HepG2 (cell line): ENCODE data around the gene AHCYL2. TPM values are rescaled to one million over a fixed set of nuclear protein-coding genes. Genes with fewer than 3 reads are reported as not detected.
A peak's percentile ranks its signal among the peaks of the same experiment; 100 is the strongest.

Source experiments
- ATAC-seq: fragments of 200-7000 bp; cut with Tn5 transposase; 3 replicates; pipeline ENCODE4 v1.9.1; 2020; ENCODE audit warnings: mild to moderate bottlenecking, moderate library complexity
- BruUV-seq: library from RNA; stranded (reverse); fragments of 400-500 nt; replicated peaks from 2 replicates; lab custom pipeline; 2021; lab: Mats Ljungman, UMichigan
- CTCF ChIA-PET: fragments of 300-600 bp; formaldehyde crosslinking; extraction: SDS; loops from one replicate; lab custom pipeline; 2021; ENCODE audit warnings: low total read pairs, inconsistent platforms, low intra/inter-chr PET ratio; lab: Yijun Ruan, JAX
- POLR2A ChIA-PET: fragments of 350-600 bp; sonication (Branson Sonifier 250); formaldehyde crosslinking; loops from one replicate; lab custom pipeline; 2020; ENCODE audit warnings: antibody characterized with exemption, inconsistent platforms; lab: Yijun Ruan, JAX
- DNase-seq: peaks from one replicate; pipeline ENCODE4 v3.0.0-alpha.2; 2015; ENCODE audit warnings: low spot score
- FAIRE-seq: peaks from 3 replicates; lab custom pipeline; 2011; peaks lifted over from hg19 to GRCh38; lab: Jason Lieb, UNC
- H2AFZ ChIP-seq: one replicate; pipeline ENCODE4 v1.6.1; 2011; ENCODE audit warnings: low read length, inconsistent platforms
- H3K27ac ChIP-seq: fragments of 300-600 bp; 3 replicates; pipeline ENCODE4 v1.8.0; 2011; ENCODE audit warnings: mixed run types, mild to moderate bottlenecking, mixed read lengths, low read length, inconsistent platforms; ENCODE audit not compliant: insufficient read depth; ENCODE audit errors: extremely low read length
- H3K27me3 ChIP-seq, 2 experiments: fragments of 200-600 bp in 1 of 2; 2 replicates in 1 of 2; 3 replicates in 1 of 2; pipeline versions ENCODE4 v1.6.0 to v1.8.0; 2011; ENCODE audit warnings: low read length in 2 of 2, mild to moderate bottlenecking in 2 of 2, moderate library complexity in 2 of 2, inconsistent platforms in 1 of 2; ENCODE audit not compliant: insufficient read depth in 2 of 2, control insufficient read depth in 1 of 2
- H3K36me3 ChIP-seq, 2 experiments: fragments of 200-600 bp in 1 of 2; replicated peaks in 1 of 2; 2 replicates in 1 of 2; 3 replicates in 1 of 2; pipeline versions ENCODE4 v1.5.1 to v1.8.0; 2011; ENCODE audit warnings: low read length in 2 of 2, inconsistent platforms in 1 of 2; ENCODE audit not compliant: insufficient read depth in 2 of 2, control insufficient read depth in 1 of 2
- H3K4me1 ChIP-seq: 2 replicates; pipeline ENCODE4 v1.5.1; 2012; ENCODE audit warnings: low read length, inconsistent platforms; ENCODE audit not compliant: insufficient read depth
- H3K4me2 ChIP-seq: 2 replicates; pipeline ENCODE4 v1.6.0; 2011; ENCODE audit warnings: low read depth, low read length, inconsistent platforms
- H3K4me3 ChIP-seq, 3 experiments: fragments of 200-600 bp in 1 of 3; sonication (generic), shearing (Covaris generic) in 1 of 3; replicated peaks in 1 of 3; 2 replicates each; pipeline ENCODE4 v1.5.1; 2011 to 2016; ENCODE audit warnings: low read length in 3 of 3, inconsistent platforms in 2 of 3, low read depth in 2 of 3, mild to moderate bottlenecking in 2 of 3, control low read depth in 1 of 3, mixed read lengths in 1 of 3; ENCODE audit not compliant: insufficient read depth in 1 of 3
- H3K79me2 ChIP-seq: one replicate; pipeline ENCODE4 v1.6.1; 2011; ENCODE audit warnings: low read length, inconsistent platforms; ENCODE audit not compliant: insufficient read depth
- H3K9ac ChIP-seq: 2 replicates; pipeline ENCODE4 v1.6.0; 2011; ENCODE audit warnings: mild to moderate bottlenecking, low read depth, low read length, inconsistent platforms; ENCODE audit not compliant: insufficient read depth
- H3K9me3 ChIP-seq: 2 replicates; pipeline ENCODE4 v1.5.1; 2012; ENCODE audit warnings: mild to moderate bottlenecking, low read length
- H4K20me1 ChIP-seq: 2 replicates; pipeline ENCODE4 v1.6.0; 2011; ENCODE audit warnings: inconsistent platforms, mild to moderate bottlenecking, low read length, moderate library complexity; ENCODE audit not compliant: insufficient read depth
- FOXO4 ChIP-seq: sonication (generic); formaldehyde crosslinking; conservative IDR thresholded peaks from 2 replicates; pipeline ENCODE4 v1.8.1; 2023; ENCODE audit warnings: missing genetic modification reagents
- HNRNPK ChIP-seq: fragments of 200-400 bp; formaldehyde crosslinking; IDR thresholded peaks from 2 replicates; pipeline ENCODE4 v1.6.1; 2018; ENCODE audit warnings: low read length, low read depth, moderate library complexity, mild to moderate bottlenecking; ENCODE audit not compliant: poor library complexity, severe bottlenecking
- JUN ChIP-seq: sonication (generic); formaldehyde crosslinking; IDR thresholded peaks from 2 replicates; pipeline ENCODE4 v1.4.0; 2020; ENCODE audit warnings: mild to moderate bottlenecking, missing genetic modification reagents
- POGZ ChIP-seq: sonication (generic); formaldehyde crosslinking; IDR thresholded peaks from 2 replicates; pipeline ENCODE4 v1.4.0; 2020; ENCODE audit warnings: mild to moderate bottlenecking, missing genetic modification reagents
- ZNF205 ChIP-seq: IDR thresholded peaks from 2 replicates; pipeline ENCODE4 v1.6.1; 2018; ENCODE audit warnings: missing biosample characterization, missing genetic modification reagents
- ZNF230 ChIP-seq: sonication (generic); formaldehyde crosslinking; IDR thresholded peaks from 2 replicates; pipeline ENCODE4 v1.4.0; 2020; ENCODE audit warnings: mild to moderate bottlenecking, missing genetic modification reagents
- ZNF567 ChIP-seq: sonication (generic); formaldehyde crosslinking; IDR thresholded peaks from 2 replicates; pipeline ENCODE4 v1.8.1; 2023; ENCODE audit warnings: mild to moderate bottlenecking, missing genetic modification reagents, borderline replicate concordance
- WGBS: methylation state at CpG from one replicate; pipeline ENCODE4 v1.1.6; 2017; ENCODE audit warnings: low lambda C conversion rate; 5-methylcytosine and 5-hydroxymethylcytosine counted together
- in situ Hi-C: cut with HindIII; loops from 2 replicates; pipeline ENCODE4 v1.10.0; 2017; ENCODE audit warnings: low pct_unique_long_range_greater_than_20kb; ENCODE audit not compliant: extremely low pct_ligation_motif_present
- intact Hi-C: fragments of 100-400 bp; cut with micrococcal nuclease; formaldehyde crosslinking; loops from one replicate; pipeline ENCODE4 v1.10.0; 2022; ENCODE audit not compliant: unreplicated experiment
- polyA plus RNA-seq, 8 experiments: library from polyadenylated mRNA; depleted of rRNA in 3 of 8; stranded (reverse) in 7 of 8; unstranded in 1 of 8; fragments of >200 nt; fragmentation: Illumina TruSeq in 4 of 8; extraction: Trizol in 4 of 8; gene quantifications; 2 replicates each; pipeline versions ENCODE4 v1.2.1 to v1.2.3, GENCODE V29; 2011 to 2016; ENCODE audit warnings: low read depth in 4 of 8, missing spikeins in 1 of 8, mixed read lengths in 1 of 8; ENCODE audit not compliant: insufficient read depth in 1 of 8
- total RNA-seq, 5 experiments: library from RNA; depleted of rRNA; stranded (reverse); fragments of >200 nt; fragmentation: Illumina TruSeq; extraction: Trizol; gene quantifications; 2 replicates each; pipeline ENCODE4 v1.2.3, GENCODE V29; 2016; ENCODE audit warnings: low read depth in 1 of 5
- TF ChIP-seq, protein P1 (sequence below): sonication (generic); formaldehyde crosslinking; IDR thresholded peaks from 2 replicates; pipeline ENCODE4 v1.5.1; 2020; ENCODE audit warnings: missing genetic modification reagents, mild to moderate bottlenecking, borderline replicate concordance
- TF ChIP-seq, protein P2 (sequence below): sonication (generic); formaldehyde crosslinking; IDR thresholded peaks from 2 replicates; pipeline ENCODE4 v1.4.0; 2020; ENCODE audit warnings: missing genetic modification reagents

The AHCYL2 gene
- total and polyA plus RNA-seq, 2 of the 13 experiments (the other 11 are each of a cell fraction or from before 2014, with no cell fraction given), result 9.5 to 14.7 TPM

DNA sequence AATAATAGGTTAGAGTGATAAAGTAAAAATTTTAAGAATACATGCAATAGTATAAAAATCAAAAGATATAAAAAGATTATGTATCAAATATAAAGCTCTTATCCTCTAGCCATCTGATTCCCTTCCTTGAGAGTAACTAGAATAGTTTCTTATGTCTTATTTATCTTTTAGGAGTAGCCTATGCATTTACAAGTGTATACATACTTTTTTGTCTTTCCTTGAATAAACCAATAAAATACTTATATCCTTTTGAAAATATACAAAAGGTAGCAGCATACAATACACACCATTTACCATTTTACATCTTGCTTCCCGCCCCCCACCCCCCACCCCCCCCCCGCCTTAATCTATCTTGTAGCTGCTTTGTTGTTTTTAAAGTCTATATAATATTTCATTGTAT, 31.4 kb downstream of the AHCYL2 start:
- Histone ChIP-seq H3K9me3 (no peaks in the 10 kb centered on the region), H3K9ac (no peak overlapping the region), H3K4me2 (no peak overlapping the region), H4K20me1 (no peaks in the 10 kb centered on the region), H3K4me3 (no peak overlapping the region), H3K79me2 (no peaks in the 10 kb centered on the region), H3K4me1 (no peaks in the 10 kb centered on the region), H3K27me3 (no peaks in the 10 kb centered on the region), H3K36me3 (no peaks in the 10 kb centered on the region), H3K27ac (no peak overlapping the region), H2AFZ (no peak overlapping the region)
- ChIA-PET POLR2A (no interaction called here), CTCF (no interaction called here)
- in situ Hi-C loops, result no loop called here
- no TSS peak for BruUV-seq
- ATAC-seq (no peak), DNase-seq (no peak), FAIRE-seq (no peak)
- intact Hi-C loops, result no loop called here
- 97% methylated on average over 2 of the region's 2 CpGs for WGBS
- TF ChIP-seq FOXO4 (CRISPR knock-in tag), result no peak
- TF ChIP-seq ZNF230 (CRISPR knock-in tag), result no peak
- TF ChIP-seq, protein P1, sequence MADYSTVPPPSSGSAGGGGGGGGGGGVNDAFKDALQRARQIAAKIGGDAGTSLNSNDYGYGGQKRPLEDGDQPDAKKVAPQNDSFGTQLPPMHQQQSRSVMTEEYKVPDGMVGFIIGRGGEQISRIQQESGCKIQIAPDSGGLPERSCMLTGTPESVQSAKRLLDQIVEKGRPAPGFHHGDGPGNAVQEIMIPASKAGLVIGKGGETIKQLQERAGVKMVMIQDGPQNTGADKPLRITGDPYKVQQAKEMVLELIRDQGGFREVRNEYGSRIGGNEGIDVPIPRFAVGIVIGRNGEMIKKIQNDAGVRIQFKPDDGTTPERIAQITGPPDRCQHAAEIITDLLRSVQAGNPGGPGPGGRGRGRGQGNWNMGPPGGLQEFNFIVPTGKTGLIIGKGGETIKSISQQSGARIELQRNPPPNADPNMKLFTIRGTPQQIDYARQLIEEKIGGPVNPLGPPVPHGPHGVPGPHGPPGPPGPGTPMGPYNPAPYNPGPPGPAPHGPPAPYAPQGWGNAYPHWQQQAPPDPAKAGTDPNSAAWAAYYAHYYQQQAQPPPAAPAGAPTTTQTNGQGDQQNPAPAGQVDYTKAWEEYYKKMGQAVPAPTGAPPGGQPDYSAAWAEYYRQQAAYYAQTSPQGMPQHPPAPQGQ (CRISPR knock-in tag), result no peak
- no peak for TF ChIP-seq ZNF567 (CRISPR knock-in tag)
- no peak for TF ChIP-seq JUN (CRISPR knock-in tag)
- peak; percentile 72 for TF ChIP-seq HNRNPK
- TF ChIP-seq ZNF205 (CRISPR knock-in tag), result no peak
- no peak for TF ChIP-seq POGZ
- TF ChIP-seq, protein P2, sequence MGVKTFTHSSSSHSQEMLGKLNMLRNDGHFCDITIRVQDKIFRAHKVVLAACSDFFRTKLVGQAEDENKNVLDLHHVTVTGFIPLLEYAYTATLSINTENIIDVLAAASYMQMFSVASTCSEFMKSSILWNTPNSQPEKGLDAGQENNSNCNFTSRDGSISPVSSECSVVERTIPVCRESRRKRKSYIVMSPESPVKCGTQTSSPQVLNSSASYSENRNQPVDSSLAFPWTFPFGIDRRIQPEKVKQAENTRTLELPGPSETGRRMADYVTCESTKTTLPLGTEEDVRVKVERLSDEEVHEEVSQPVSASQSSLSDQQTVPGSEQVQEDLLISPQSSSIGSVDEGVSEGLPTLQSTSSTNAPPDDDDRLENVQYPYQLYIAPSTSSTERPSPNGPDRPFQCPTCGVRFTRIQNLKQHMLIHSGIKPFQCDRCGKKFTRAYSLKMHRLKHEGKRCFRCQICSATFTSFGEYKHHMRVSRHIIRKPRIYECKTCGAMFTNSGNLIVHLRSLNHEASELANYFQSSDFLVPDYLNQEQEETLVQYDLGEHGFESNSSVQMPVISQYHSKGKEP, result no peak
